Measurements from ENCODE around the gene AMIGO3.
"Not testable (repeated sequence)": the region's sequence is repeated elsewhere in the genome, so short reads cannot be mapped to it uniquely, and the experiment has no call there.

The AMIGO3 gene, protein sequence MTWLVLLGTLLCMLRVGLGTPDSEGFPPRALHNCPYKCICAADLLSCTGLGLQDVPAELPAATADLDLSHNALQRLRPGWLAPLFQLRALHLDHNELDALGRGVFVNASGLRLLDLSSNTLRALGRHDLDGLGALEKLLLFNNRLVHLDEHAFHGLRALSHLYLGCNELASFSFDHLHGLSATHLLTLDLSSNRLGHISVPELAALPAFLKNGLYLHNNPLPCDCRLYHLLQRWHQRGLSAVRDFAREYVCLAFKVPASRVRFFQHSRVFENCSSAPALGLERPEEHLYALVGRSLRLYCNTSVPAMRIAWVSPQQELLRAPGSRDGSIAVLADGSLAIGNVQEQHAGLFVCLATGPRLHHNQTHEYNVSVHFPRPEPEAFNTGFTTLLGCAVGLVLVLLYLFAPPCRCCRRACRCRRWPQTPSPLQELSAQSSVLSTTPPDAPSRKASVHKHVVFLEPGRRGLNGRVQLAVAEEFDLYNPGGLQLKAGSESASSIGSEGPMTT

DNA sequence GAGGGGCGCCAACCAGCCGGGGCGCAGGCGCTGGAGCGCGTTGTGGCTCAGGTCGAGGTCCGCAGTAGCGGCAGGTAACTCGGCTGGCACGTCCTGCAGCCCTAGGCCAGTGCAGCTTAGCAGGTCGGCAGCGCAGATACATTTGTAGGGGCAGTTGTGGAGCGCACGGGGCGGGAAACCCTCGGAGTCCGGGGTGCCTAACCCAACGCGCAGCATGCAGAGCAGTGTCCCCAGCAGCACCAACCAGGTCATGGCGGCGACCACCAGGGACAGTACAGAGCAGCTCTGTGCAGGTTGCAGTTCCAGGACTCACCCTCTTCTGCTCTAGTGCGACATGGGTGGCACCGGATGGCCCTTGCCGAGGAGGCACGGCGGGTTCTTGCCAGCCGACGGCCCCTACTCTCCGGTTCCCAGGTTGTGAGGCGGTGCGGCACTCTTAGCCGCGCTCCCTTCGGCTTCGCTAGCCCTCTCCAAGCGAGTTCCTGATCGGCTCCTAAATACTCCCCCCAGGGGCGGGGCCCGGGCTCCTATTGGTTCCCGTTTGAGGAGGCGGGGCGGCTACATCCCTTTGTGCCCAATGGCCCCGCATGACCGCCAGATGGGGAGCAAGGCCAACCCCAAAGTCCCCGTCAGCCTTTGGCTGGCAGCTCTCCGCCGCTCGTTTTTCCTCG is at the start of gene AMIGO3:
Gene AMIGO3 (minus strand): TSS at position 471 of the 671 bp plus-strand sequence. CDS start 219 bp downstream, at position 252.
- peak; percentile 92 for DNase-seq

DNA sequence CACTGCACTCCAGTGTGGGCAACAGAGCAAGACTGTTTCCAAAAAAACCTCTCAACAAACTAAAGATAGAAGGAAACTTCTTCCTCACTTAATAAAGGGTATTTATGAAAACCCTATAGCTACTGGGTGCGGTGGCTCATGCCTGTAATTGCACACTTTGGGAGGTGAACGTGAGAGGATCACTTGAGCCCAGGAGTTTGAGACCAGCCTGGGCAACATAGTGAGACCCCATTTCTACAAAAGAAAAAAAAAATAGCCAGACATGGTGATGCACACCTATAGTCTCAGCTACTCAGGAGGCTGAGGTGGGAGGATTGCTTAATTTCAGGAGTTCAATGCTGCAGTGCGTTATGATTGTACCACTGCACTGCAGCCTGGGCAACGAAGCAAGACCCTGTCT is 44.5 kb upstream of the AMIGO3 start:
- no peak for DNase-seq

DNA sequence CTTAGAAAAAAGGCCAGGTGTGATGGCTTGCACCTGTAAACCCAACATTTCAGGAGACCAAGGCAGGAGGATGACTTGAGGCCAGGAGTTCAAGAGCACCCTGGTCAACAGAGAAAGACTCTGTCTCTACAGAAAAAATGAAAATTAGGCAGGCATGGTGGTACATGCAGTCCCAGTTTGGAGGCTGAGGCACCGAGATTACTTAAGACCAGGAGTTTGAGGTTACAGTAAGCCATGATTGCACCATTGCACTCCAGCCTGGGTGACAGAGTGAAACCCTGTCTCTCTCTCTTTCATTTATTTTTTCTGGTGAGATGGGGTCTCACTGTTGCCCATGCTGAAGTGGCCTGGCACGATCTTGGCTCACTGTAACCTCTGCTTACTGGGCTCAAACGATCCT is 42.2 kb upstream of the AMIGO3 start:
- DNase-seq = no peak

DNA sequence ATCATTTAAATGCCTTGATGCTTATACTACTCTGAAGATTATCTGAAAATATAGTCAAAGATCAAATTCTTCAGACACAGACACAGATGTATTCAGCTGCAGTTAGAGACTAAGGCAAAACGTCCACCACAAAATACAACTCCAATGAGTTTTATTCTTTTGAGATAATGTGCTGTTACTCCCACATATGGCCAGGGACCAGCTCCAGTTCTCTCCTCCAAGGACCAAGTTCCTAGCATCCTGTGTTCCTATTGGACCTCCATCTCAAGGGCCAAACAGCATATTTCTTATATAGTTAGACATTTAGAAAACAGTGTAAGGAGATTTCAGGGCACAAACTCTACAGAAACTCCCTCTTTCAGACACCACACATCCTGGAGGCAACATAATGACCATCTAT is 39.7 kb upstream of the AMIGO3 start:
- no peak for DNase-seq

DNA sequence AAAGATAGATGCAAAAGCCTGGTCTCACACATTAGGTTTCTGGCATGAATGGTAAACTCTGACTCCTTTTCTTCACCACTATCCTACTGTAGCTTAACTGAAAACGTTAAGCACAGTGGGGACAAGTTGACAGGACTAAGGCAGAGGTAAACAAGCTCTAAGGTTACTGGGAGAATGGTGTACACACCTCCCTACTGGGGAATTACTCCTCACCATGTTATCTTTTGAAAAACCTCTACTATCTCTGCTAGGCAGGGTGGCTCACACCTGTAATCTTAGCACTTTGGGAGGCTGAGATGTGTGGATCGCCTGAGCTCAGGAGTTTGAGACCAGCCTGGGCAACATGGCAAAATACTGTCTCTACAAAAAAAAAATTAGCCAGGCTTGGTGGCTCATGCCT is 37.7 kb upstream of the AMIGO3 start:
- no peak for DNase-seq

DNA sequence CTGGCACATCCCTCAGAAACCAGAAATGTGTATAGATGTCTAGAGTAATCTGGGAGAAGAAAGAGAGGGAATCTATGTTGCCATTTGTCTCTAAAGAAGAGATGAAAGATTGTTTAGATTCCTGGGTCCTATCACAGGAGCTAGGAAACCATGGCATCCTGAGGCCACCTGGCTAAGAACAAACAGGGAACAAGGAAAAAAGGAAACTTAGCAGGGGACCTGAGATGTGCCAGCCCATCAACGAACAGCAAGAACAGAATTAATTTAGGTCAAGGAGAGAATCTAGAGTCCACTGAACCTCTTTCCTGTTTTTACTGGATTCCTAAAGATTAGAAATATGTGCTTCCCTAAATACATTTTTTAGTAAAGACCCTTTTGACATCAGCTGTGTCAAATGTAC is 36.6 kb upstream of the AMIGO3 start:
- no peak for DNase-seq

DNA sequence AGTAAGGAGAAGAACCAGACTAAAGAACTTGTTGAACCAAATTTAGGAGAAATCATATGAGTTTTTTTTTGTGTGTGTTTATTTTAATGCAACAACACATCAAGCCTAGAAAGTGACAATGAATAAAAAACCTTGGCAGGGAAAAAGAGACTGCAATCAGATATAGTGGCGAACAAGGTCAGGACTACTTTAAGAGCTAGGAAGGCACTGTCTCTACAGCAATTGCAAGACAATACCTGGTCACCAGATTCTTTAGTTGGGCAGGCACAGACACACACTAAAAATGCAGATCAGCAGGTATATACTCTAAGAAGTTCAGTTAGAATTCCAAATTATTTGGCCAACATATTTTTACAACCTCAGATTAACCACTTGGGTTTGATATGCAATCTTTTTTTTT is 35.1 kb upstream of the AMIGO3 start:
- no peak for DNase-seq

DNA sequence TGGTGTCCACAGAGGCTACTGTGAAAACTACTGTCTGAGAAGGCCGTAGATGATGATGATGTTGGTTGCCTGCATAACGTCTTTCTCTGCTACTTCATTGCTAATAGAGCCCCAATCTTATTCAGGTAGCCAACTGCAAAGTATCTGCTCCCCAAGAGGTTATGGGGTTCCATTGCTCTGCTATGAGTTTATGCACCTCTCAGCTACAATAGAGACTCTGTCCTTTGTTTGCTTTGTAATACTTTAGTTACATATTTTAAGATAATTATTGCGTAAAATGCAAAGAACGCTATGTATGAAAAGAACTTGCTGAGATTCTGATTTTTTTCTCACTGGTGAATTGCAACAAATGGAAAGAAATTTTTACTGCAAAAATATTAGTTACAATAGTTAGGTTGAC is 32.0 kb upstream of the AMIGO3 start:
- no peak for DNase-seq

DNA sequence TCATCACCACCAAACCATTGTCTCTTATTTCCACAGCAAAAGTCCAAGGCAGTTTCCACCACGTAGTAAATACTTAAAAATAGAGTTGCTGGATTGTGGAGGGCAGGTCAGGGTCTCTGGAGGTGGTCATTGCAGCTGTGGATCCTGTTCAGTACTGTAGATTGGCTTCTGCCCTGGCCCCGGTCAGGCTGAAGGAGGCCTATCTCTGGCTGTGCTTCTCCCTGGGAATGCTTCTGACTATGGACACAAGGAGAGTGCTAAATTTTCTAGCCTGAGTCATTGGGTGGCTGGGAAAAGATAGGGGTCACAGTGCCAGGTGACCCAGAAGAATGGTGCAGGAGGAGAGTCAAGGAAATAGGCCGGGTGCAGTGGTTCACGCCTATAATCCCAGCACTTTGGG is 30.6 kb upstream of the AMIGO3 start:
- no peak for DNase-seq

DNA sequence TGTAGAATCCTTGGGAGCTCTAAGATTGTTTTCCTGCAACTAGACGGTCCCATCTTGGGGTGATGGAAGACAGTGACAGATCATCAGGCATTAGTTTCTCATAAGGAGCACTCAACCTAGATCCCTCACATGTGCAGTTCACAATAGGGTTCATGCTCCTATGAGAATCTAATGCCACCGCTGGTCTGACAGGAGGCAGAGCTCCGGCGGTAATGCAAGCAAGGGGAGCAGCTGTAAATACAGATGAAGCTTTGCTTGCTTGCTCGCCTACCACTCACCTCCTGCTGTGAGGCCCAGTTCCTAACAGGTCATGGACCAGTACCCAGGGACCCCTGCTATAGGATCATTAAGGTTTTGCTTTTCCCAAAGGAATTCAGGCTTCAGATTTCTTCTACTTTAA is 29.4 kb upstream of the AMIGO3 start:
- not testable (repeated sequence) for DNase-seq

DNA sequence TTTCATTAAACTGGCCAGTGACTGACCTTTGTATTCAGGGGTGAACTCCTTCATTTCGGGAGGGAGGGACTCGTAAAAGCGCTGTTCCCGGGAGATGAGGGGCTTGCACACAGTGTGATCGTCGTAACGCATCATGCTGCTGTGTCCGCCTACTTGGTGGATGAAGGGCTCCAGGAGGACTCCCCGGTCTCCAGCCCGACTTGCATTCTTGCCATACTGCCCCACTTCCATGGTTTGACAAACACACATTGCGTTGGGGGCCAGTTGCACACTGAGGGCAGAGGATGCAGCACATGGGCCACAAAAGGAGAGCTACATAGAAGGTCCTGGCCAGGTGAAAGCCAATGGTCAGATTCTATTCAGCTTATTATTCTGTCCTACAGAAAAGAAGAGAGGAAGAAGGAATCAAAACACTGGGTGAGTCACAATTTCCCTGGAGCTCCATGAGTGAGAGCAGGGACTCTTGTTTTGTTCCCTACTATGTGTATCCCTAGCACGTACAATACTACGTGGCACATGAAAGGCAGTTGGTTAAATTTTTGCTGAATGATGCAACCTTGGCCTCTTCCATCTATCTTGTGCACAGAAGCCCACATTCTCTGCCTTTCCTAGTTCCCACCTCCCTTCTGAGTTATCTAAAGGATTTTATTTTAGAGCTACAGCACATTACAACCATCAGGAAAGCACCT is 28.5 kb upstream of the AMIGO3 start:
- no peak for DNase-seq

DNA sequence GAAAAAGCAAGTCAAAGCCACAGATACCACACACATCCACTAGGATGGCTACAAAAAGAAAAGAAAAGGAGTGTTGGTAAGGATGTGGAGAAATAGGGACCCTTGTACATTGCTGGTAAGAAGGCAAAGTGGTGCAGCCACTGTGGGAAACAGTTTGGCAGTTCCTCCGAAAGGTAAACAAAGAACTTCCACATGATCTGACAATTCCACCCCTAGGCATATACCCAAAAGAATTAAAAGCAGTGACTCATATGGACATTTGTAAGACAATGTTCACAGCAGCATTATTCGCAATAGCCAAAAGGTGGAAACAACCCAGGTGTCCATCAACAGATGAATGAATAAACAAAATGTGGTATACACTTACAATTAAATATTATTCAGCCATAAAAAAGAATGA is 26.5 kb upstream of the AMIGO3 start:
- DNase-seq = no peak

DNA sequence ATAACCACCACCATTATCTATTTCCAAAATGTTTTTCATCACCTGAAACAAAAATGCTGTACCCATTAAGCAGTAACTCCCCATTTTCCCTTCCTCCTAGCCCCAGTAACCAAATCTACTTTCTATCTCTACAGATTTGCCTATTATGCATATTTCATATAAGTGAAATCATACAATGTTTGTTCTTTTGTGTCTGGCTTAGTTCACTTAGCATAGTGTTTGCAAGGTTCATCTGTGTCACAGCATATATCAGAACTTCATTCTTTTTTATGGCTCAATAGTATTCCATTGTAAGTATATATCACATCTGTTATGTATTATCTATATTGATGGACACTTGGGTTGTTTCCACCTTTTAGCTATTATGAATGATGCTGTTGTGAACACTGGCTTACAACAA is 20.9 kb upstream of the AMIGO3 start:
- DNase-seq = no peak

DNA sequence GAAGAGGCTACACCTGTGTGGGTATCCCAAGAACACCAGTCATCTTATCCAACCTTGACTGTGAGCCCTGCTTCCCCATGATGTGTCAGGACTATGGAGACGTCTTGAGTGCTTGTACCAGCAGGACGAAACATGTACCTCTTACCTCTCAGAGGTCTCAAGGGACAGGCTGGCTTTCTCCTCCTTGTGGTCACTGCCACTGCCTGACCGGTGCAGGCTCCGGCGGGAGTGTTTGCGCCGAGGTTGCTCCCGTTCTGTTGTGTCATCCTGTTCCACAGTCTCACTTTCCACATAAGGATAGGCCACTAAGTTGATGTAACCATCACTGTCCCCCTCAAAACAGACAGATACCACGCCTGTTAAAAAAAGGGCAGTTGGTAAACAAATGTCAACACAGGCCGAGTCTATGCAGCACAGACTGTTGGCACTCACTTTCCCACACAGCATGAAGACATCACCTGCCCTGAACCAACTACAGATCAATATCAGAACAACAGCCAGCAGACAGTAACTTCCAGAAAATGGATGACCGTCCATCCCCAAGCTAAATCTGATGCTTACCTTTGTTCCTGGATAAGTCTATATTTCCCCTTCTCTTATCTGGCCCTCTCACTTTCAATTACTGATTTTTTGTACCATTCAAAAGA is 18.7 kb upstream of the AMIGO3 start:
- DNase-seq = no peak

DNA sequence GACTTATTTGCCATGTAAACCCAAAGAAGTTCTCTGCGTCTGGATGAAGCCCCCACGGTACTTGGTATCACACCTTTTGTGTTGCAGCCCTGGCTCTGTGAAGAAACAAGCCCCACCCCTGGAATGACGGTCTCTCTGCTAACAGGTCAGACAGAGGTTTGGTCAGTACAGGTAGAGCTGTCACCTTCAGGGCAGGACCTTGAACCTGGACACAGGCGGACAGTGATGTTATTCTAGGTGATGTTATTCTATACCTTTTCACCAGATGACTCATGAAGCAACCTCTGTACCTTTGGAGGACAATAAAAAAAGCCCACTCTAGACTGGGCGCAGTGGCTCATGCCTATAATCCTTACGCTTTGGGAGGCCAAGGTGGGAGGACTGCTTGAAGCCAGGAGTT is 15.3 kb upstream of the AMIGO3 start:
- no peak for DNase-seq

DNA sequence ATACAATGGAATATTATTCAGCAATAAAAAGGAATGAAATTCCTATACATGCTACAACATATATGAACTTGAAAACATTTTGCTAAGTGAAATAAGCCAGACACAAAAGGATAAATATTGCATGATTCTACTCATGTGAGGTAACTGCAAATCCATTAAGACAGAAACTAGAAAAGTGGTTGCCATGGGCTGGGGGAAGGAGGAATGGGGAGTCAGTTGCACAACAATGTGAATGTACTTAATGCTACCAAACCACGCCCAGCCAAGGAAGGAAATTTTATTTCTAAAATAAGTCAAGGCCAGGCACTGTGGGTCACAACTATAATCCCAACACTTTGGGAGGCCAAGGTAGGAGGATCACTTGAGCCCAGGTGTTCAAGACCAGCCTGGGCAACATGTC is 14.1 kb upstream of the AMIGO3 start:
- no peak for DNase-seq

DNA sequence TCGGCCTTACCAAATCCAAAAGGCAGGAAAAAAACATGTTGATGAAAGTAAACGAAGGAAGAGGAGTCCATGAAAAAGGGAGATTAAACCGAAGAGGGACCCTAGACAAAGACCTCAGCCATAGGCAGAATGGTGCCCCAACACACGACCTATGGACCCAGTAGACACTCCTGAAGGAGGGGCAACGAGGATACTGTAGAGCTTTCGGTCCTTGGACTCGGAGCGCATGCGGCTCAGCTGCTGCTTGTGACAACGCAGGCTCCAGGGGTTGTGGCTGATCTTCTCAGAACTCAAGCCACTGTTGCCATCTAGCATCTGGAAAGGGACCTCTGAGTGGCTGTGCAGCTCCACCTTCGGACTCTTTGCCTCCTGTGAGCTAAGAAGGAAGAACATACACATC is 13.1 kb upstream of the AMIGO3 start:
- no peak for DNase-seq

DNA sequence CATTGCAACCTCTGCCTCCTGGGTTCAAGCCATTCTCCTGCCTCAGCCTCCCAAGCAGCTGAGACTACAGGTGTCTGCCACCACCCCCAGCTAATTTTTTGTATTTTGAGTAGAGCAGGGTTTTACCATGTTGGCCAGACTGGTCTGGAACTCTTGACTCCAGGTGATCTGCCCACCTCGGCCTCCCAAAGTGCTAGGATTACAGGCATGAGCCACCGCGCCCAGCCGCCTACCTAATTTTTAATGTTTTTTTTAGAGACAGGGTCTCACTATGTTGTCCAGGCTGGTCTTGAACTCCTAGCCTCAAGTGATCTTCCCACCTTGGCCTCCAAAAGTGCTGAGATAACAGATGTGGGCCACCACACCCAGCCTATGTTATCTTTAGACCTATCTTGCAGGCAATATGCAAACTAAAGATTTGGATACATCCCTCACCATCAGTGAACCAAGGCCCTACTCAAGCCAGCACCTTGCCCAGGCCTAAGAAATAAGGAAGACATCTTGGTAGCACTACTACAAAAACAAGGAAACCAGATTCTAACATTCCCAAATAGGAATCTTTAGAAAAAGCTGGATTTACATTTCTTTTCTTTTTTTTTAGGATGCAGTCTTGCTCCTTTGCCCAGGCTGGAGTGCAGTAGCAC is 10.6 kb upstream of the AMIGO3 start:
- DNase-seq = no peak

DNA sequence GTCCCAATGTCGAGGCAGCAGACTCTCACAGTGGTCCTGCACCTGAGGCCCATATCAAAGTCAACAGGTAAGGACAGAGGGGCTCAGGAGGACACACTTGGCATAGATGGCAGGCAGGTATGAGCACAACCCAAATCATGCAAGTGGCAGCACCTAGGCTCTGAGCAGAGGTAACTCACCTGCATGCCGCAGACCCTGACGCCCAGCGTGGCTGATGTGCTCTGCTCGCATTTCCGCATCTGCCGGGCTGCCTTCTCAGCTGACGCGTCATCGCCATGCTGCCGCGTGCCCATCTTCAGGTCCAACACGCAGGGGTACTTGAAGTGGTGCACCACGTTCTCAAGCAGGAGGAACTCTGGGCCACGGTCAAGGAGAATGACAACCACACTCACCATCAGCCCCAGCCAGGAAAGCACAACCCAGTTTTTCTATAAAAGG is 8.5 kb upstream of the AMIGO3 start:
- DNase-seq = no peak

DNA sequence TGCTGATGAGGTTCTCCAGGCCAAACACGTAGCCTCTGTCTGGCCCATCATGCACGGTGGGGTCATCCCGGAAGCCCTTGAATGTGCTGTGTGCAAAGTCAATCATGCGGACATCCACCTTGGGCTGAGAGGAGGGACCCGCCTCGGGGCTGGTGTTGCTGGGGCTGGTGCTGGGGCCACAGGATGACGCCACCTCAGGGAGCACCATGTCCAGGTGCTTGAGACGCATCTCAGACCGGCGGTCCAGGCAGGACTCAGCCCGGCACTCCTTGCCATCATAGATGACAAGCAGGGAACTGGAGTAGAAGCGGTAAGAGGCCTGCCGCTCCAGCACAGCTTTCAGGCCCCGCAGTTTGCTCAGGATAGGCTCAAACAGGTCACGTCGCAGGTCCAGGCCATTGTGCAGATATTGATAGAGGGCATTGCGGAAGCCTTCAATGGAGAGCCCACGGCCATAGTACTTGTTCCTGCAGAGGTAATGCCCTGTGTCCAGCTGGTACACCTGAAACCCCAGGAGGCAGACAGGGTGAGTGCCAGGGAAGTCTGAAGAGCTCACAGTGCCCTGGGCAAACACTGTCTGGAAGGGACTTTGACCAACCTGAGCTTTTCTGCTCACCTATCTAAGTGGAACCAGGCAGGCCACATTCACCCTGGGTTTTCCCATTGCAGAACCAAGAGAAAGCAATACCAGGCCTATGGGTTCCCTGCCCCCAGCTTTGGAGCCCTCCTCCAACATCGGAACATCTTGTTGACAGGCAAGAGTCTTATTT is 7.9 kb upstream of the AMIGO3 start:
- DNase-seq = no peak

DNA sequence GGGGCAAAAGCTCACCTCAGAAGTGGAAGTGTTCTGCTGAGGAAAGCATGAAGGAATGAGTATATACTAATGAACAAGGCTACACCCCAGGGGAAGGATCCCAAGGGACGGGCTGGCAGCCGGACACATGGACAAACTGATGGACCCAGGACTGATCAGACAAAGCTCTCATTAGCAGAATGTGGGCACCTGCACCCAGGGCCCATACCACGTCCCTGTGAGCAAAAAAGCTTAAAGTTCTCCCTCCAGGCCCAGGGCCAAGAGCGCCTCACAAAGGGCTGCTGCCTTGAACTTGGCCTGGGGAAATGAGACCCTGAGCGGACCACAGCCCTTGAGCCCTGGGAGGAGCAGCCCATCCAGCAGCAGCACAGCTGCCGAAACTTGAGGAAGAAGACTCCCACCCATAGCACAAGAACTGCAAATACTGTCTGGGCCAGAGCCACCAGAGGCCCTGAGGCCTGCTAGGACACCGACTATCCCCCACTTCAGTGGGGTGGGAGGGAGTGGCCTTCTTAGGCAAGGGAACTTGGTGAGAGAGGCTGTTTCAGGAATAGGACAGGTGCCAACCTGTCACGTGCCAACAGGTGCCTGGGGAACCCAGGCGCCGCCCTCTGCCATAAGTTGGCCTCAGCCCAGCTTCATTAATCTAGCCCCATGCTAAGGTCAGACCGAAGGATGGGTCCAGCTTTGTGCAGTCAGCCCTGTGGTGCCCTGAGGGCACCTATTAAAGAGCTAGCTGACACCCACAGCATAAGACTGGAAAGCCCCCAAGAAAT is 6.6 kb upstream of the AMIGO3 start:
- no peak for DNase-seq
